Epithelial cell of proximal tubule (primary cell): ENCODE data around the gene BLNK. TPM values are rescaled to one million over a fixed set of nuclear protein-coding genes. Genes with fewer than 3 reads are reported as not detected.

Experiments used
- DNase-seq: peaks from one replicate; pipeline ENCODE4 v3.0.0-alpha.2; 2011; ENCODE audit warnings: low read depth
- H3K4me3 ChIP-seq: 2 replicates; pipeline ENCODE4 v1.5.1; 2011; ENCODE audit warnings: low read depth, mild to moderate bottlenecking, low read length
- CTCF ChIP-seq: conservative IDR thresholded peaks from 2 replicates; pipeline ENCODE4 v1.5.1; 2012; ENCODE audit warnings: low read depth, mild to moderate bottlenecking, low read length
- total RNA-seq: library from RNA; depleted of rRNA; stranded (reverse); fragments of >200 nt; gene quantifications from 2 replicates; pipeline ENCODE4 v1.2.3, GENCODE V29; 2015

BLNK gene
- total RNA-seq, 1 donor from 2014 or later = 0.12 TPM

- no peak overlapping the region for H3K4me3 ChIP-seq
- TF ChIP-seq CTCF = no peak
- no peak for DNase-seq
These were observed 7.8 kb upstream of the BLNK start for GRCh38 chr10:96279191-96279641.

DNA sequence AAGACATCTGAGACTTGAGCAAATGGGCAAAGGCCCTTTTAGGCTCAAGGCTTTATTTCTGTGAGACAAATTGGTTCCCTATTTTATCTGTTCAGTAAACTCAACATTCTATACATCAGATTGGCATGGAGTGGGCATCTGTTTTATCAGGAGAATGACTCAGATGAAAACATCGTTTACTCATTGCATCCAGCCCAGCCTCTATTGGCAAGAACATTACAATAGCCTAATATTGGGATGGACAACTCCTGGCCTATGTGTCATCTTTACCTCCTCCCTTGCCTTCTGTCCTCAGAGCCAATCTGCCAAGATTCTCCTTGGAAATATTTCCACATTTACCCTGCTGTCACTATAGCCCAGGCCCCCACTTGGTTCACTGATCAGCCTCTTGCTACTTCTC, 5.5 kb upstream of the BLNK start:
- no peak for TF ChIP-seq CTCF
- H3K4me3 ChIP-seq = no peak overlapping the region
- DNase-seq = no peak

DNA sequence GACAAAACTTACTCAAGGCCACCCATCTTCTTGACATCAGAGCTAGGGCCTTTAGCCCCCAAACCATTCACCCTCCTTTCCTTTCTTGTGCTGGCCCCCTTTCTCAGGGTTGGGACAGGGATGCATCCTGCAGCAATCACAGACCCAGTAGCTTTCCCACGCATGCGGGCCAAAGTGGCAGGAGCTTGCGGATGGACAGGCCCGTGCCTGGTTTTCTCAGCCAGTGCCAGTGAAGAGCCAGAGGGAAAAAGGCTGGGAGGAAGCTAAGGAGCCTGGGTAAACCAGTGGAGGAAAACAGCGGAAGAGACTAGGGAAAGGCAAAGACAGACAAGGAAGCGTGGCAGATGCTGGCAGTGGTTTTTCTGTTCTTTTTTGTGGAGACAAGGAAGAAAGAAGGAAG, 5.1 kb upstream of the BLNK start:
- no peak for TF ChIP-seq CTCF
- DNase-seq = no peak
- H3K4me3 ChIP-seq = no peak overlapping the region

- DNase-seq = no peak
- no peak for TF ChIP-seq CTCF
- H3K4me3 ChIP-seq = no peak overlapping the region
These were observed 4.5 kb upstream of the BLNK start for GRCh38 chr10:96275685-96276418.

- no peak for TF ChIP-seq CTCF
- no peak for DNase-seq
- H3K4me3 ChIP-seq = no peak overlapping the region
These were observed 1.2 kb upstream of the BLNK start for GRCh38 chr10:96272316-96273280.

GRCh38 chr10:96270571-96270970, 798 bp downstream of the BLNK start:
- no peak for TF ChIP-seq CTCF
- DNase-seq = no peak
- peak overlapping the region; percentile 60 for H3K4me3 ChIP-seq
